ENCODE results near the gene POP4. TPM values are rescaled to one million over a fixed set of nuclear protein-coding genes. Genes with fewer than 3 reads are reported as not detected.
A peak's percentile ranks its signal among the peaks of the same experiment; 100 is the strongest.

POP4 gene
- total and polyA plus RNA-seq, 9 of the 15 experiments (the other 6 are each of a cell fraction or from before 2014, with no cell fraction given): 42.1 to 128 (median 99.0) TPM

- TF ChIP-seq AFF1 (IDR thresholded peaks at IDR 0.05; ENCODE audit: low read depth in 1 of 2, partially characterized antibody in 2 of 2) (no peak), NR1H2 (CRISPR knock-in tag; IDR thresholded peaks at IDR 0.05) (no peak), YBX1 (IDR thresholded peaks at IDR 0.05) (no peak), PYGO2 (tag; IDR thresholded peaks at IDR 0.05) (no peak), SUPT5H (IDR thresholded peaks at IDR 0.05) (0 out of 2 replicates have a peak, but pooled peaks have one; percentile 15), E2F4 (CRISPR knock-in tag; IDR thresholded peaks at IDR 0.05; ENCODE audit: low read depth) (no peak), NFATC3 (IDR thresholded peaks at IDR 0.05) (no peak), JUNB (CRISPR knock-in tag; conservative IDR thresholded peaks at IDR 0.05) (no peak), ZNF592 (IDR thresholded peaks at IDR 0.05) (peak; percentile 38; the same call in 1 of the 2 replicates), PHTF2 (CRISPR knock-in tag; IDR thresholded peaks at IDR 0.05) (no peak), NRF1 (conservative IDR thresholded peaks at IDR 0.05 in 1 of 2, IDR thresholded peaks at IDR 0.05 in 1 of 2) (peak in 1 of 2 experiments; percentile 76; a peak in 2 of 4 replicates), KDM2B (CRISPR knock-in tag; IDR thresholded peaks at IDR 0.05) (no peak), CTCFL (IDR thresholded peaks at IDR 0.05; ENCODE audit: borderline replicate concordance, insufficient read depth, low read depth, low read length, poor library complexity, severe bottlenecking) (no peak), RBM14 (IDR thresholded peaks at IDR 0.05; ENCODE audit: borderline replicate concordance, insufficient read depth, low read depth, low read length) (no peak)
- TF ChIP-seq, protein P1, sequence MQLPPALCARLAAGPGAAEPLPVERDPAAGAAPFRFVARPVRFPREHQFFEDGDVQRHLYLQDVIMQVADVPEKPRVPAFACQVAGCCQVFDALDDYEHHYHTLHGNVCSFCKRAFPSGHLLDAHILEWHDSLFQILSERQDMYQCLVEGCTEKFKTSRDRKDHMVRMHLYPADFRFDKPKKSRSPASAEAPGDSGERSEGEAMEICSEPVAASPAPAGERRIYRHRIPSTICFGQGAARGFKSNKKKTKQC (CRISPR knock-in tag; IDR thresholded peaks at IDR 0.05): no peak
These were observed 59.2 kb downstream of the POP4 start, which contains the start of gene PLEKHF1 (continued) for GRCh38 chr19:29665215-29665825.

All from K562 (cell line).